Activated T-helper 1 cell treated with Interleukin-2 at 50 U/mL for 16 hours (primary cell): ENCODE measurements around the gene POU1F1.
"Not testable (repeated sequence)": the region's sequence is repeated elsewhere in the genome, so short reads cannot be mapped to it uniquely, and the experiment has no call there.

Experiments used
- DNase-seq: peaks from one replicate; pipeline ENCODE4 v3.0.0-alpha.2; 2020; ENCODE audit warnings: low read depth

The POU1F1 gene

GRCh38 chr3:87276484-87276883 lies at the start of gene POU1F1:
POU1F1 (minus strand) TSS chr3:87276584; CDS start chr3:87276462, 122 bp downstream.
- DNase-seq: no peak

- DNase-seq: no peak
Measured at GRCh38 chr3:87324609-87325008, 48.2 kb upstream of the POU1F1 start.

- DNase-seq: no peak
Measured at GRCh38 chr3:87320756-87321626, 44.6 kb upstream of the POU1F1 start.

GRCh38 chr3:87318617-87319021 lies 42.2 kb upstream of the POU1F1 start:
- no peak for DNase-seq

- DNase-seq: no peak
Measured at GRCh38 chr3:87317779-87318178, 41.4 kb upstream of the POU1F1 start.

GRCh38 chr3:87313641-87314040 lies 37.3 kb upstream of the POU1F1 start:
- no peak for DNase-seq

- DNase-seq: no peak
Measured at GRCh38 chr3:87311309-87311708, 34.9 kb upstream of the POU1F1 start.

GRCh38 chr3:87309601-87310000 lies 33.2 kb upstream of the POU1F1 start:
- no peak for DNase-seq

GRCh38 chr3:87307805-87308204 lies 31.4 kb upstream of the POU1F1 start:
- DNase-seq: no peak

- no peak for DNase-seq
Measured at GRCh38 chr3:87305517-87305916, 29.1 kb upstream of the POU1F1 start.

GRCh38 chr3:87305031-87305430 lies 28.6 kb upstream of the POU1F1 start:
- not testable (repeated sequence) for DNase-seq

GRCh38 chr3:87298111-87298718 lies 21.8 kb upstream of the POU1F1 start:
- DNase-seq: no peak

GRCh38 chr3:87288446-87288845 lies 12.1 kb upstream of the POU1F1 start:
- no peak for DNase-seq

- no peak for DNase-seq
Measured at GRCh38 chr3:87287011-87287410, 10.6 kb upstream of the POU1F1 start.

GRCh38 chr3:87272718-87273341 lies 3.6 kb downstream of the POU1F1 start:
- no peak for DNase-seq

GRCh38 chr3:87270908-87271700 lies 5.3 kb downstream of the POU1F1 start:
- no peak for DNase-seq

- DNase-seq: no peak
Measured at GRCh38 chr3:87269723-87270122, 6.7 kb downstream of the POU1F1 start.

- no peak for DNase-seq
Measured at GRCh38 chr3:87268646-87269211, 7.7 kb downstream of the POU1F1 start.

GRCh38 chr3:87267953-87268645 lies 8.3 kb downstream of the POU1F1 start:
- no peak for DNase-seq

GRCh38 chr3:87261925-87262324 lies 14.5 kb downstream of the POU1F1 start:
- no peak for DNase-seq

GRCh38 chr3:87260270-87260669 lies 16.1 kb downstream of the POU1F1 start:
- DNase-seq: peak; percentile 1
